Lung (tissue), 12 donors: ENCODE data around the gene MESP1. TPM values are rescaled to one million over a fixed set of nuclear protein-coding genes. Genes with fewer than 3 reads are reported as not detected.

Experiments used
- ATAC-seq: fragments of 200-7000 bp; cut with Tn5 transposase; one replicate; pipeline ENCODE4 v1.9.1; 2020; ENCODE audit warnings: moderate number of reproducible peaks; ENCODE audit not compliant: insufficient read depth, low FRiP score
- DNase-seq, 3 donors: peaks; one replicate each; pipeline ENCODE4 v3.0.0-alpha.2; 2013 to 2017
- H3K27ac ChIP-seq, 2 donors: one replicate each; pipeline ENCODE4 v1.5.1; 2013; ENCODE audit warnings: mild to moderate bottlenecking in 2 of 2, moderate library complexity in 2 of 2, control low read depth in 1 of 2, inconsistent platforms in 1 of 2, low read depth in 1 of 2, low read length in 1 of 2
- H3K27me3 ChIP-seq, 3 donors: one replicate each; pipeline ENCODE4 v1.5.1; 2013; ENCODE audit warnings: low read length in 2 of 3; ENCODE audit not compliant: control insufficient read depth in 3 of 3, insufficient read depth in 3 of 3
- H3K36me3 ChIP-seq, 4 donors: one replicate each; pipeline ENCODE4 v1.5.1; 2013; ENCODE audit warnings: low read length in 4 of 4, mild to moderate bottlenecking in 1 of 4, moderate library complexity in 1 of 4; ENCODE audit not compliant: control insufficient read depth in 4 of 4, insufficient read depth in 4 of 4
- H3K4me1 ChIP-seq, 5 donors: one replicate each; pipeline ENCODE4 v1.5.1; 2013; ENCODE audit warnings: low read length in 5 of 5, mild to moderate bottlenecking in 2 of 5, moderate library complexity in 1 of 5; ENCODE audit not compliant: control insufficient read depth in 5 of 5, insufficient read depth in 5 of 5
- H3K4me3 ChIP-seq: one replicate; pipeline ENCODE4 v1.5.1; 2013; ENCODE audit warnings: mild to moderate bottlenecking, control low read depth, moderate library complexity
- H3K9ac ChIP-seq, 2 donors: one replicate each; pipeline ENCODE4 v1.5.1; 2013; ENCODE audit warnings: low read length in 2 of 2, control low read depth in 1 of 2; ENCODE audit not compliant: insufficient read depth in 1 of 2
- H3K9me3 ChIP-seq, 4 donors: one replicate each; pipeline ENCODE4 v1.5.1; 2013; ENCODE audit warnings: low read length in 3 of 4, mild to moderate bottlenecking in 1 of 4, moderate library complexity in 1 of 4; ENCODE audit not compliant: control insufficient read depth in 4 of 4, insufficient read depth in 3 of 4
- CTCF ChIP-seq: IDR thresholded peaks from 2 replicates; pipeline ENCODE4 v1.5.1; 2012; ENCODE audit warnings: mild to moderate bottlenecking; ENCODE audit errors: control extremely low read depth, extremely low read depth
- WGBS, 2 donors: extraction: QIAGEN DNeasy Blood & Tissue Kit; methylation state at CpG; one replicate each; pipeline ENCODE4 v1.1.7; 2013; 5-methylcytosine and 5-hydroxymethylcytosine counted together
- polyA plus RNA-seq, 2 donors: library from polyadenylated mRNA; stranded (reverse); fragments of 200-250 nt; gene quantifications; one replicate each; pipeline ENCODE4 v1.2.1, GENCODE V29; 2013
- total RNA-seq, 2 donors: library from RNA; depleted of rRNA in 1 of 2; stranded (reverse); fragments of >200 nt in 1 of 2; gene quantifications; one replicate each; pipeline ENCODE4 v1.2.1, GENCODE V29; 2014 to 2021
- donor health status: control.
- donor health status: control.
- donor health status: Bipolar disorder and iron deficiency.
- donor health status: healthy.
- donor health status: DM: yes; HTN: yes; CAD: no.

The MESP1 gene
- total and polyA plus RNA-seq, 4 donors, result 0.37 to 3.2 (median 2.3) TPM

- no peaks in the 10 kb centered on the region for H3K27me3 ChIP-seq
- no peaks in the 10 kb centered on the region for H3K36me3 ChIP-seq
- peaks cover 0 to 6% (median 0%) of the 10 kb centered on the region in 5 donors for H3K4me1 ChIP-seq
- H3K9ac ChIP-seq, result no peak overlapping the region
- H3K4me3 ChIP-seq, result no peak overlapping the region
- ATAC-seq, result no peak
- no peak for DNase-seq
- H3K27ac ChIP-seq, result no peak overlapping the region
- H3K9me3 ChIP-seq, result no peaks in the 10 kb centered on the region
- 93 to 95% methylated on average over 8 of the region's 8 CpGs for WGBS, 2 donors
- TF ChIP-seq CTCF, result no peak
These were observed 7.9 kb upstream of the MESP1 start for GRCh38 chr15:89758981-89759380.

- Histone ChIP-seq H3K36me3 (no peaks in the 10 kb centered on the region), H3K27ac (no peak overlapping the region), H3K4me1 (peaks cover 0 to 6% (median 0%) of the 10 kb centered on the region in 5 donors), H3K9me3 (no peaks in the 10 kb centered on the region), H3K9ac (no peak overlapping the region), H3K27me3 (no peaks in the 10 kb centered on the region), H3K4me3 (no peak overlapping the region)
- no peak for DNase-seq
- WGBS, 2 donors, result 92 to 93% methylated on average over 8 of the region's 8 CpGs
- TF ChIP-seq CTCF, result no peak
- no peak for ATAC-seq
These were observed 7.2 kb upstream of the MESP1 start for GRCh38 chr15:89758283-89758682.

GRCh38 chr15:89756897-89757296 lies 5.8 kb upstream of the MESP1 start:
- WGBS, 2 donors, result 66 to 76% methylated on average over 7 of the region's 7 CpGs
- TF ChIP-seq CTCF, result no peak
- Histone ChIP-seq H3K9ac (no peak overlapping the region), H3K27me3 (no peaks in the 10 kb centered on the region), H3K4me1 (peaks cover 0 to 6% (median 0%) of the 10 kb centered on the region in 5 donors), H3K4me3 (no peak overlapping the region), H3K27ac (no peak overlapping the region), H3K36me3 (no peaks in the 10 kb centered on the region), H3K9me3 (no peaks in the 10 kb centered on the region)
- ATAC-seq (no peak), DNase-seq (peak in 1 of 3 donors; percentile 34)

GRCh38 chr15:89755701-89756100 lies 4.7 kb upstream of the MESP1 start:
- H3K4me3 ChIP-seq, result no peak overlapping the region
- H3K36me3 ChIP-seq, result no peaks in the 10 kb centered on the region
- no peak overlapping the region for H3K9ac ChIP-seq
- H3K27ac ChIP-seq, result no peak overlapping the region
- TF ChIP-seq CTCF, result no peak
- no peak for DNase-seq
- 92 to 94% methylated on average over 4 of the region's 4 CpGs for WGBS, 2 donors
- ATAC-seq, result no peak
- H3K27me3 ChIP-seq, result no peaks in the 10 kb centered on the region
- H3K4me1 ChIP-seq, result peaks cover 0 to 15% (median 0%) of the 10 kb centered on the region in 5 donors
- H3K9me3 ChIP-seq, result no peaks in the 10 kb centered on the region
